Testis (tissue), 3 donors: ENCODE results near the gene CBX2. TPM values are rescaled to one million over a fixed set of nuclear protein-coding genes. Genes with fewer than 3 reads are reported as not detected.

Experiments used
- DNase-seq: peaks from one replicate; pipeline ENCODE4 v3.0.0-alpha.2; 2019
- H3K27ac ChIP-seq, 2 donors: fragments of 200-600 bp; sonication (generic); one replicate each; pipeline ENCODE4 v1.5.1; 2019
- H3K27me3 ChIP-seq: fragments of 200-600 bp; sonication (generic); one replicate; pipeline ENCODE4 v1.5.1; 2019
- H3K36me3 ChIP-seq: fragments of 200-600 bp; sonication (generic); one replicate; pipeline ENCODE4 v1.5.1; 2017; ENCODE audit warnings: low read depth; ENCODE audit errors: missing control alignments
- H3K4me1 ChIP-seq: fragments of 200-600 bp; sonication (generic); one replicate; pipeline ENCODE4 v1.5.1; 2019
- H3K4me3 ChIP-seq, 2 donors: fragments of 200-600 bp; sonication (generic); one replicate each; pipeline ENCODE4 v1.5.1; 2017 to 2019
- H3K9me3 ChIP-seq: fragments of 200-600 bp; sonication (generic); one replicate; pipeline ENCODE4 v1.5.1; 2017
- POLR2A ChIP-seq: fragments of 450-650 bp; IDR thresholded peaks from one replicate; pipeline ENCODE4 v1.6.1; 2017; ENCODE audit warnings: antibody characterized with exemption, mild to moderate bottlenecking, moderate library complexity
- WGBS, 2 donors: methylation state at CpG; one replicate each; pipeline ENCODE4 v1.1.5; 2018; 5-methylcytosine and 5-hydroxymethylcytosine counted together
- intact Hi-C: fragments of 100-400 bp; cut with DNase I; formaldehyde crosslinking; loops from one replicate; pipeline ENCODE4 v1.15.1; 2023; ENCODE audit warnings: low total_unique reads
- polyA plus RNA-seq: library from polyadenylated mRNA; stranded (reverse); fragments of 350-450 nt; fragmentation: Illumina TruSeq; extraction: RNeasy Lipid Tissue Mini Kit (QIAGEN cat#74804); gene quantifications from one replicate; pipeline ENCODE4 v1.2.3, GENCODE V29; 2014; ENCODE audit warnings: low read depth, low replicate concordance; ENCODE audit not compliant: insufficient read depth
- total RNA-seq, 2 donors: library from RNA; depleted of rRNA; stranded (reverse); fragments of >200 nt; gene quantifications; one replicate each; pipeline ENCODE4 v1.2.3, GENCODE V29; 2016
- TF ChIP-seq, protein P1 (sequence below), 3 experiments: fragments of 450-650 bp in 2 of 3; fragments of 200-600 bp in 1 of 3; sonication (generic) in 1 of 3; IDR thresholded peaks; one replicate each; pipeline ENCODE4 v1.5.1; 2016 to 2019; ENCODE audit warnings: antibody characterized with exemption in 3 of 3, mild to moderate bottlenecking in 2 of 3, moderate library complexity in 1 of 3

CBX2 gene
- total and polyA plus RNA-seq, 3 donors from 2014 or later = 19.4 to 30.7 (median 27.1) TPM

DNA sequence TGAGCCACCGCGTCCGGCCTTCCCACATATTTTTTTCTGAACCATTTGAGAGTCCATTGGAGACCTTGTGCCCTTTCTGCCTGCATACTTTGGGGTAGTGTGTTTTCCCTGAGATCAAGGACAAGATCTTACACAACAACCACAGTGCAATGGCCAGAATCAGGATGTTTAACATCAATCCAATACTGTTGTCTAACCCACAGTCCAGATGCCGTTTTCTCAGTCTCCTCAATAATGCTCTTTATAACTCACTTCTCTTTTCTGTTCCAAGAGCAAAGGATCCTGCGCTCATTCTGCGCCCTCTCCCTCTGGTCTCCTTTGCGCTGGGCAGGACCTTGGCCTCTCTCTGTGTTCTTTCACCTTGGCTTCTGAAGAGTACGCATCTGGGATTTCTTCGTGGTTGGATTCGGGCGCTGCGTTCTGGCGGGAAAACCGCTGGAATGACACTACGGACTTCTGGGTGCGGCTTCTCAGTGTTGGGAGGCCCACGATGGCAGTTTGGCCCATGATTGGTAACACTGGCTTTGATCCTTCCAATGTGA is 44.7 kb downstream of the CBX2 start:
- Histone ChIP-seq H3K27ac (no peak overlapping the region), H3K9me3 (no peaks in the 10 kb centered on the region), H3K27me3 (no peaks in the 10 kb centered on the region), H3K36me3 (no peaks in the 10 kb centered on the region), H3K4me1 (no peaks in the 10 kb centered on the region), H3K4me3 (no peak overlapping the region)
- intact Hi-C loops = no loop called here
- TF ChIP-seq, protein P1, sequence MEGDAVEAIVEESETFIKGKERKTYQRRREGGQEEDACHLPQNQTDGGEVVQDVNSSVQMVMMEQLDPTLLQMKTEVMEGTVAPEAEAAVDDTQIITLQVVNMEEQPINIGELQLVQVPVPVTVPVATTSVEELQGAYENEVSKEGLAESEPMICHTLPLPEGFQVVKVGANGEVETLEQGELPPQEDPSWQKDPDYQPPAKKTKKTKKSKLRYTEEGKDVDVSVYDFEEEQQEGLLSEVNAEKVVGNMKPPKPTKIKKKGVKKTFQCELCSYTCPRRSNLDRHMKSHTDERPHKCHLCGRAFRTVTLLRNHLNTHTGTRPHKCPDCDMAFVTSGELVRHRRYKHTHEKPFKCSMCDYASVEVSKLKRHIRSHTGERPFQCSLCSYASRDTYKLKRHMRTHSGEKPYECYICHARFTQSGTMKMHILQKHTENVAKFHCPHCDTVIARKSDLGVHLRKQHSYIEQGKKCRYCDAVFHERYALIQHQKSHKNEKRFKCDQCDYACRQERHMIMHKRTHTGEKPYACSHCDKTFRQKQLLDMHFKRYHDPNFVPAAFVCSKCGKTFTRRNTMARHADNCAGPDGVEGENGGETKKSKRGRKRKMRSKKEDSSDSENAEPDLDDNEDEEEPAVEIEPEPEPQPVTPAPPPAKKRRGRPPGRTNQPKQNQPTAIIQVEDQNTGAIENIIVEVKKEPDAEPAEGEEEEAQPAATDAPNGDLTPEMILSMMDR (IDR thresholded peaks at IDR 0.05) = no peak
- TF ChIP-seq POLR2A = no peak
- WGBS, 2 donors = 90 to 94% methylated on average over 17 of the region's 17 CpGs
- no peak for DNase-seq

GRCh38 chr17:79824234-79824633 is 46.3 kb downstream of the CBX2 start:
- no peak overlapping the region for H3K4me3 ChIP-seq
- no peaks in the 10 kb centered on the region for H3K27me3 ChIP-seq
- no peak for TF ChIP-seq POLR2A
- TF ChIP-seq, protein P1 (IDR thresholded peaks at IDR 0.05) = no peak
- intact Hi-C loops = no loop called here
- no peaks in the 10 kb centered on the region for H3K4me1 ChIP-seq
- no peaks in the 10 kb centered on the region for H3K36me3 ChIP-seq
- no peak for DNase-seq
- 95 to 97% methylated on average over 17 of the region's 17 CpGs for WGBS, 2 donors
- H3K9me3 ChIP-seq = no peaks in the 10 kb centered on the region
- no peak overlapping the region for H3K27ac ChIP-seq

DNA sequence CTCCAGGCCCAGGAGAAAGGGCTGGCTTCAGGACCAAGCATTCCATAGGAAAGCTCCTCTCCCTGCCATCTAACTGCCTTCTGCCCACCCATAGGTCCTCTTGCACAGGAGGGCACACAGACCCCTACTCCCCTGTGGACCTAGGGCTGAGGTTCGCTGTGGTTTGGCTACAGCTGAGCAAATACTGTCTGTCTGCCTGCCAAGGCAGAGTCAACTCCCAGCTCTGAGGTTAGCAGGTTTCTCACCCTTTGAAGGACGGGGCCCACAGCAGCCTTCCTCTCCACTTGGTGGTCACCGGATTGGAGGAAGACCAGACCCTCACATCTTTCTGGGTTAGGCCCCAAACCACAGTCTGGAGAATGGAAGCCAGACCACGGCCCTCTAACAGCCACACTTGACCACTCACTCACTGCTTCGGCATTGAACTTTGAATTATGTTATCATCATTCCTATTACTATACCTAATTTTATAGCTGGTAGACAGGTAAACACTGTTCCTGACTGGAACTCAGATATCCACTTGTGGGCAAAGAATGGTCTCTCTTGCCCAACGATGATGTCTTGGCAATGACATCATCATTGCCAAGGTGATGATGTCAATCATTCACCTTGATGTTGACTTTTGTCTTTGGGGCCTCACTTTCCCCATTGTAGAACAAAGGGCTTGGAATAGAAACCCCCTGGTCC is 47.1 kb downstream of the CBX2 start:
- Histone ChIP-seq H3K4me3 (no peak overlapping the region), H3K4me1 (no peaks in the 10 kb centered on the region), H3K36me3 (no peaks in the 10 kb centered on the region), H3K27me3 (no peaks in the 10 kb centered on the region), H3K27ac (no peak overlapping the region), H3K9me3 (no peaks in the 10 kb centered on the region)
- TF ChIP-seq, protein P1 (IDR thresholded peaks at IDR 0.05) = no peak
- TF ChIP-seq POLR2A = no peak
- 87 to 93% methylated on average over 5 to 6 of the region's 6 CpGs for WGBS, 2 donors
- intact Hi-C loops = no loop called here
- DNase-seq = no peak

GRCh38 chr17:79825580-79825921 is 47.6 kb downstream of the CBX2 start:
- WGBS, 2 donors = 93 to 94% methylated on average over 2 to 5 of the region's 5 CpGs
- intact Hi-C loops = no loop called here
- DNase-seq = no peak
- H3K36me3 ChIP-seq = no peaks in the 10 kb centered on the region
- TF ChIP-seq, protein P1 (IDR thresholded peaks at IDR 0.05) = no peak
- no peaks in the 10 kb centered on the region for H3K9me3 ChIP-seq
- H3K4me1 ChIP-seq = no peaks in the 10 kb centered on the region
- H3K4me3 ChIP-seq = no peak overlapping the region
- H3K27ac ChIP-seq = no peak overlapping the region
- no peaks in the 10 kb centered on the region for H3K27me3 ChIP-seq

DNA sequence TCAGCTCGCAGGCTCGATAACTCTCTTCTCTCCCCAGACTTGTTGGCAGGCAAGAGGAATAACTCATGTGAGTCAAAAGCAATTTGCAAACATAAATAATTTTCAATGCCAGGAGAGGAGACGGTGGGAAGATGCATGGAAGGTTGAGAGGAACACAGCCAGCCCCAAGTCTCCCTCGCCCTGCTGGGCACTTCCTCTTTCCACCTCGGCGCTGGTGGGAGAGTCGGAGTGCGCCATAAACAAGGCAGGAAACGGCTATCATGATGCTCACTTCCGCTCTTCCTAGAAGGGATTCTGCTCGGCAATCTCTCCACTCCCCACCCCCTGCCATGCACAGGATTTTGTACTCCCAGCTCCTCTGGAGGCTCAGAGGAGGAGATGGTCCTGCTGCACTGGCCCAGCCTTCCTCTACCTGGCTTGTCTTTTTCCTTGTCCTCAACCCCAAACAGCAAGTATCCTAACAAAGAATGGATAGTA is 48.3 kb downstream of the CBX2 start:
- no peak for DNase-seq
- Histone ChIP-seq H3K27ac (no peak overlapping the region), H3K36me3 (no peaks in the 10 kb centered on the region), H3K4me3 (no peak overlapping the region), H3K9me3 (no peaks in the 10 kb centered on the region), H3K4me1 (peaks cover 4% of the 10 kb centered on the region), H3K27me3 (no peaks in the 10 kb centered on the region)
- WGBS, 2 donors = 64 to 69% methylated on average over 11 of the region's 11 CpGs
- intact Hi-C loops = no loop called here
- TF ChIP-seq POLR2A = no peak
- TF ChIP-seq, protein P1 (IDR thresholded peaks at IDR 0.05) = no peak
